ENCODE data around the gene ATP13A5. TPM values are rescaled to one million over a fixed set of nuclear protein-coding genes. Genes with fewer than 3 reads are reported as not detected.

ATP13A5 gene
- total RNA-seq, 1 donor from 2014 or later: not detected

DNA sequence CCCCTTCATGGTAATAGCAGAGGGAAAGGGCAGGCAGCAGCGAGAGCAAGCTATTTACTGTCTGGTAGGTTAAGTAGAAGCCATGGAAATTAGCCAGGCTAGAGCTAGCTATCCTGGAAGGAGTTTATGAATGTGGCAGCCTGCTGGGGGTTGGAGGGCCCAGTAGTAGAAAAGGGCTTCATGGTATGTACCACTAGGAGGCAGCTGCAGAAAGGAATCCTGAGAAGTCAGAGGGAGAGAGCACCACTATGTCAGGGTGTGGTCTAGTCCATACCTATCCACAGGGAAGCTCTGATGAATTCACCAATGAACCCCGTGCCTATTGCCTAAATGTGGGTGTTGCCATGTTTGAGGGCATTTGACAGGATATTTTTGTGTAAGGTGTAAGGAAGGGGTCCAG is 82.6 kb downstream of the ATP13A5 start:
- H3K4me3 Mint-ChIP-seq: no peak overlapping the region
- no peak for DNase-seq (ENCODE audit: low spot score)
- H3K36me3 Mint-ChIP-seq (ENCODE audit: low read depth): no peaks in the 10 kb centered on the region
- no peaks in the 10 kb centered on the region for H3K4me1 Mint-ChIP-seq (ENCODE audit: low read depth)
- H3K9me3 Mint-ChIP-seq: peaks cover 4% of the 10 kb centered on the region
- intact Hi-C loops (cut with micrococcal nuclease): no loop called here
- no peak overlapping the region for H3K27ac Mint-ChIP-seq
- H3K27me3 Mint-ChIP-seq (ENCODE audit: insufficient read depth): no peaks in the 10 kb centered on the region

DNA sequence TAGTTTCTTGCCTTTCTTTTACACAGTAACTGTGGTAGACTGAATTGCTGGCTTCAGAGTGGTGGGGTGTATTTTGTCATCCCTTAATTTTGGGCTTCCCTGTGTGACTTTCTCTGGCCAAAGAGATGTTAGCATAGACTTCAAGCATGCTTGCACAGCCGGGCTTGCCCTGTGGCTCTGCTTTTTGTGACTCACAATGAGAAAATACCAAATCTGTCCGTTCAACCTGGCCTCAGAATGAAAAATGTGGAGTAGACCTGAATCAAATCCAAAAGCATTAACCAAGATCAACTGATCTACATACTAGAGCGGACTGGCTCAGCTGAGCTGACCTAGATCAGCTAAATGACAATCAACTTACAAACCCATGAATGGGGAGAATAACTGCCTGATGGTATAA is 86.2 kb downstream of the ATP13A5 start:
- DNase-seq (ENCODE audit: low spot score): no peak
- Mint-ChIP-seq H3K36me3 (ENCODE audit: low read depth) (no peaks in the 10 kb centered on the region), H3K27me3 (ENCODE audit: insufficient read depth) (no peaks in the 10 kb centered on the region), H3K4me3 (no peak overlapping the region), H3K4me1 (ENCODE audit: low read depth) (no peaks in the 10 kb centered on the region), H3K9me3 (peaks cover 4% of the 10 kb centered on the region), H3K27ac (no peak overlapping the region)
- intact Hi-C loops (cut with micrococcal nuclease): no loop called here

DNA sequence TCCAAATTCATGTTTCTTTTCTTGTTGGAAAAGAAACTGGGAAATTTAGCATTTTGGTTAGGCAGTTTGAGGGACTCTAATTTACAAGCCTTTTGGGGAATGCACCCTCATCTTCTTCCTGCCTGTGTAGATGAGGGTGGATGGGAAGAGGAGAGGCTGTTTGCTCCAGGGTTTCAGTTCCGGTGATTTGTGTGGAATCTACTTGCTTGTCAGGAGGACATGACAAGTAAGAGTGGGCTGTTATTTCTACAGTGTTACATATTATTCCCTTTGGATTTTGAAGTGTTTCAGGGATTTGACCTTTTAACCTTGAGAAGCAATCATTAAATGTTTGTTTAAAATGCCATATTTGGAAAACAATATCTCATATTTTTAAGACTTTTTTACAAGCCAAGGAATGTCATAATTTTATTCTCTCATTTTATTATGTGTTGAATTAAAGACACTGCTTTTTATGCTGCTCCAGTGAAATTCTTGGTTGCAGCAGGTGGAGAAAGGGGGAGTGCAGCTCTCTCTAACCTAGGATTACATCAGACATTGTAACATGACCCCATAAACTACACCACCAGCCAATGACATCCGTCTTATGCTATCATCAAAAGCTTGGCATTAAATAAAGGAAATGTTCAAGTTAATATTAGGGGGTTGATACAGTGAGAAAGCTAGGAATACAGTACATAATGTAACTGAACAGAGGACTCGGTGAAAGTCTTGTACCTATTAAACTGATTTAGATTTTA is 107.3 kb downstream of the ATP13A5 start:
- no peaks in the 10 kb centered on the region for H3K27me3 Mint-ChIP-seq (ENCODE audit: insufficient read depth)
- H3K36me3 Mint-ChIP-seq (ENCODE audit: low read depth): no peaks in the 10 kb centered on the region
- no peak overlapping the region for H3K27ac Mint-ChIP-seq
- DNase-seq (ENCODE audit: low spot score): no peak
- H3K9me3 Mint-ChIP-seq: no peaks in the 10 kb centered on the region
- H3K4me1 Mint-ChIP-seq (ENCODE audit: low read depth): no peaks in the 10 kb centered on the region
- intact Hi-C loops (cut with micrococcal nuclease): no loop called here
- H3K4me3 Mint-ChIP-seq: no peak overlapping the region

DNA sequence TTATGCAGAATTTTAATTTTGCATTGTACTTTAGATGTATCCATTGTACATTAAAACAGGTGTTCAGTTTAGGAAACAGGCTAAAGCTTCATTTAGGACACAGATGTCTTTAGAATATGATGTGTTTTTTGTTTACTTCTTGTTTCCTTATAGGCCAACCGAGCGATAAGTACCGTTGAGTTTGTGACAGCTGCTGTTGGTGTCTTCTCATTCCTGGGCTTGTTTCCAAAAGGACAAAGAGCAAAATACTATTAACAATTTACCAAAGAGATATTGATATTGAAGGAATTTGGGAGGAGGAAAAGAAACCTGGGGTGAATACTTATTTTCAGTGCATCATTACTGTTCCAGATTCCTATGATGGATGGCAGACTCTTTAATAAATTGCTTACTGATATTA is 108.1 kb downstream of the ATP13A5 start:
- Mint-ChIP-seq H3K9me3 (no peaks in the 10 kb centered on the region), H3K27ac (no peak overlapping the region), H3K4me3 (no peak overlapping the region), H3K36me3 (ENCODE audit: low read depth) (no peaks in the 10 kb centered on the region), H3K27me3 (ENCODE audit: insufficient read depth) (no peaks in the 10 kb centered on the region), H3K4me1 (ENCODE audit: low read depth) (no peaks in the 10 kb centered on the region)
- intact Hi-C loops (cut with micrococcal nuclease): no loop called here
- DNase-seq (ENCODE audit: low spot score): no peak

DNA sequence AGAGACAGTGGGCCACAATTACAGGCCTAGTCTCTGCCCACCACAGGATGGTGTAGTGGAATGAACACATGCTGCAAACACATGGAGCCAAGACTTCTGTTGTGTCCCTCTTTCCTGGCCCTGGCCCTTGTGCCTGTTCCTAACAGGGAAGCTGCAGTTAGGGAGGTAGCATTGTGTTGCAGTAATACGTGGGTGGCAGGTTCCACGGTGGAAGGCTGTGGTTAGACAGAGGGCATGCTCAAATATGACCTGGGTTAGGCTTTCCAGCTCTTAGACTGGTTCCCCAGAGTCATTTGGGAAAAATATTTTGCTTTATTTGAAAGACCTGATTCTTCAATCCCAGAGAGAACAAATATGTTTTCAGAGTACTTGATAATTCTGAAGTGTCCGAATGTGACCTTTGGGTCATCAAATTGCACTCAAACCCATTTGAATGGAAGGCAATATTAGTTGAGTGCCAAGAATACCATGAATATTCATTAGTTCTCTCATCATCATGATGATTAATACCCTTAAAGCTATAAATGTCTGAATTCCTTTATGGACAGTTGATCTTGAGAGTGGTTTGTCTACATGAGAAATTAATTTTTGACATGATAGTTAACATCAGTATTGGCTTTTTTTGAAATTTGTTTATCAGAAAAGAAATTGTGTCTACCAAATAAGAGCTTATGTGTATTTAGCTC is 109.1 kb downstream of the ATP13A5 start:
- no peak for DNase-seq (ENCODE audit: low spot score)
- Mint-ChIP-seq H3K36me3 (ENCODE audit: low read depth) (no peaks in the 10 kb centered on the region), H3K27me3 (ENCODE audit: insufficient read depth) (no peaks in the 10 kb centered on the region), H3K4me3 (no peak overlapping the region), H3K4me1 (ENCODE audit: low read depth) (no peaks in the 10 kb centered on the region), H3K9me3 (no peaks in the 10 kb centered on the region), H3K27ac (no peak overlapping the region)
- intact Hi-C loops (cut with micrococcal nuclease): no loop called here

DNA sequence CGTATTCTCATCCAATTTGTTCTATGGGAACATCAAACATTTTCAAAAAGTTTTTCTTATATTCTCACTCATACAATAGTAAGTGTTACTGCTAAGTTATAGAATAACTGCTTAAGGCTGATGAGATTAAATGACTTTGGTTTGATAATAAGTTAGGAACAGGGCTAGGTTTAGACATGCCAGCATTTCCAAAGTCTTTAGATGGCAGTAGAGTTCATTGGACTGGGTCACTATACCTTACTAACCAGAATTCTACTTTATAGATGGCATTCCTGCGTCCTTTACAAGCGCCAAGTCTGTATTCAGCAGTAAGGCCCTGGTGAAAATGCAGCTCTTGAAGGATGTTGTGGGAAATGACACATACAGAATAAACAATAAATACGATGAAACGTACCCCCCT is 115.8 kb downstream of the ATP13A5 start:
- Mint-ChIP-seq H3K4me1 (ENCODE audit: low read depth) (no peaks in the 10 kb centered on the region), H3K36me3 (ENCODE audit: low read depth) (no peaks in the 10 kb centered on the region), H3K27ac (no peak overlapping the region), H3K9me3 (no peaks in the 10 kb centered on the region), H3K27me3 (ENCODE audit: insufficient read depth) (peaks cover 6% of the 10 kb centered on the region), H3K4me3 (no peak overlapping the region)
- DNase-seq (ENCODE audit: low spot score): no peak
- intact Hi-C loops (cut with micrococcal nuclease): no loop called here

DNA sequence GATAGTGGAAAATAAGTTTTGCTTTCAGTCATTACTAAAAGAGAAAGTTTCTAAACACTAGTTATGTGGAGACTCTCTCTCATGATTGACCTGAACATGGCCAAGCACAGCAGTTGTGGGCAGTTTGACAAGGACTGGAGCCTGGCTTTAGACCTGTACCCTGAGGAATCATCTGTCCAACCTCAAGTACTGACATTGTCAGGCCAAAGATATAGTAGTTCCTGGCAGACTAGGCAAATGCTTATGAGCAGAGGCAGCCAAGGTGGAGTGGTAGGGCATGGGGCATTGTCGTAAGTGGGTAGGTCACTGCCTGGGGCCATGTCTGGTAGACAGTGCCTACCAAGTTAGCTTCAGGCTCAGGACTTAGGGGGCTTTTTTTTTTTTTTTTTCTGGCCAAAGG is 116.6 kb downstream of the ATP13A5 start:
- Mint-ChIP-seq H3K36me3 (ENCODE audit: low read depth) (no peaks in the 10 kb centered on the region), H3K27me3 (ENCODE audit: insufficient read depth) (peaks cover 7% of the 10 kb centered on the region), H3K27ac (no peak overlapping the region), H3K4me3 (no peak overlapping the region), H3K4me1 (ENCODE audit: low read depth) (no peaks in the 10 kb centered on the region), H3K9me3 (no peaks in the 10 kb centered on the region)
- intact Hi-C loops (cut with micrococcal nuclease): no loop called here
- DNase-seq (ENCODE audit: low spot score): no peak

DNA sequence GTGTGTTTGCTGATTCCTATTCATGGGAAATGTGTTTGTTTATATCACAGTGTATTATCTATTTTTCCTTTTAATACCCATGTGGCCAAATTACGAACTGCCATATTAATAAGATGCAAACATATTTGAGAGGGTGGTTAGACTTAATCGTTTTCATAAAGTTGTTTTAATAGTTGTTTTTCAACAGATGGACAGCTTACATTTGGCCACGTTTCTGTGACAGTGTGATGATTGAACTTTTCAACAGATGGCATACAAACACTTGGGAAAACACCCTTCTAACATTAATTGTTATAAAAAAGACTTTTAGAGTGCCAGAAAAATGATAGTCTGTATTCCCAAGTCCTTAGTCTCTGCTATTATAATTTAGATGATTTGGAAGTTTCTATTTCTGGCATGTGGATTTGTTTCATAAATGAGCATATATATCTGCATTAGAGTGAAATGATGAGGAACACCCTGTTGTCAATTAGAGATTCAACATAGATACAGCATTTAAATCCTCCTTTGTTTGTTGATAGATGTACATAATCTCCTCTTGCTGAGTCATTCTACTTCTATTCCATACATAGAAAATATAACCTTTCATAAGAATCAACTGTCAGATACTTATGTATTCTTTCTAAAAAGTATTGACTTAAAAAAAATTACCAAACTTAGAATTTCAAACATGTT is 124.4 kb downstream of the ATP13A5 start:
- Mint-ChIP-seq H3K9me3 (peaks cover 9% of the 10 kb centered on the region), H3K4me1 (ENCODE audit: low read depth) (no peaks in the 10 kb centered on the region), H3K36me3 (ENCODE audit: low read depth) (no peaks in the 10 kb centered on the region), H3K27ac (no peak overlapping the region), H3K27me3 (ENCODE audit: insufficient read depth) (peaks cover 10% of the 10 kb centered on the region), H3K4me3 (no peak overlapping the region)
- intact Hi-C loops (cut with micrococcal nuclease): no loop called here
- no peak for DNase-seq (ENCODE audit: low spot score)

DNA sequence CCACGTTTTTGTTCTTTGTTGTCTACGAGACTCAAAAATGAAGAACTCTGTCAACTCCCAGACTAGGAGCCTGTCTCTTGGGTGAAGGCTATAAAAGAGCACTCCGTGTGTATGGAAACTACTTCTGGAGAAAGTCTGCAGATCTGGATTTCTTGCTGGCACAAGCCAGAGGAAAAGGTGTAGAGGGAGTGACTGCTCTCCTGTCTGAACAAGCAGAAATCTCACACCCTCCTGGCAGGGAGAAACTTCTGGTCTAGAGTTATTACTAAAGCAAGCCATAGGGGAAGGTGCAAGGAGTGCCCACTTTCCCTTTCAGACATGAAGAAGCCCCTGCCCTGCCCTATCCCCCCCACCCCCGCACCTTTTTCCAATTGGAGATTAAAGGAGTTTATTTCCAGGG is 128.1 kb downstream of the ATP13A5 start:
- no peaks in the 10 kb centered on the region for H3K36me3 Mint-ChIP-seq (ENCODE audit: low read depth)
- H3K4me1 Mint-ChIP-seq (ENCODE audit: low read depth): no peaks in the 10 kb centered on the region
- no peak for DNase-seq (ENCODE audit: low spot score)
- H3K27me3 Mint-ChIP-seq (ENCODE audit: insufficient read depth): peaks cover under 1% of the 10 kb centered on the region
- intact Hi-C loops (cut with micrococcal nuclease): no loop called here
- H3K27ac Mint-ChIP-seq: no peak overlapping the region
- H3K4me3 Mint-ChIP-seq: no peak overlapping the region
- peaks cover 23% of the 10 kb centered on the region for H3K9me3 Mint-ChIP-seq

DNA sequence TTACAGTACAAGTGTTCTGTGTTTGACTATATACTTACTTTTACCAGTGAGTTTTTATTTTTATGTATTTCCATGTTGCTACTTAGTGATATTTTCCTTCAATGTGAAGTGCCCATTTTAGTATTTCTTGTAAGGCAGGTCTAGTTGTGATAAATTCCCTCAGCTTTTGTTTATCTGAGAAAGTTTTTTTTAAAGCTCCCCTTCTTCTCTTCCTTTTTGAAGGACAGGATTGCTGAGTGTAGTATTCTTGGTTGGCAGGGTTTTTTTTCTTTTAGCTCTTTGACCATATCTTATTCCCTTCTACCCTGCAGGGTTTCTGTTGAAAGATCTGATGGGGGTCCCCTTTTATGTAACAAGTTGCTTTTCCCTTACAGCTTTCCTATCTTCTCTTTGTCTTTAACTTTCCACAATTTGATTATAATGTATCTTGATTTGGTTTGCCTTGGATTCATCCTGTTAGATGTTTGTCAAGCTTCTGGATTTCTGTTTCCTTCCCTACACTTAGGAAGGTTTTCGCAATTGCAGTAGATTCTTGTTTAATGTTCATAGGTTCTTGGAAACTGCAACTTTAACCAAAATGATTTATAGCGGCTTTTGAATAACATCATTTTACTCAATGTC is 129.6 kb downstream of the ATP13A5 start:
- Mint-ChIP-seq H3K27ac (no peak overlapping the region), H3K36me3 (ENCODE audit: low read depth) (no peaks in the 10 kb centered on the region), H3K27me3 (ENCODE audit: insufficient read depth) (peaks cover 2% of the 10 kb centered on the region), H3K9me3 (peaks cover 23% of the 10 kb centered on the region), H3K4me1 (ENCODE audit: low read depth) (no peaks in the 10 kb centered on the region), H3K4me3 (no peak overlapping the region)
- intact Hi-C loops (cut with micrococcal nuclease): no loop called here
- DNase-seq (ENCODE audit: low spot score): no peak

DNA sequence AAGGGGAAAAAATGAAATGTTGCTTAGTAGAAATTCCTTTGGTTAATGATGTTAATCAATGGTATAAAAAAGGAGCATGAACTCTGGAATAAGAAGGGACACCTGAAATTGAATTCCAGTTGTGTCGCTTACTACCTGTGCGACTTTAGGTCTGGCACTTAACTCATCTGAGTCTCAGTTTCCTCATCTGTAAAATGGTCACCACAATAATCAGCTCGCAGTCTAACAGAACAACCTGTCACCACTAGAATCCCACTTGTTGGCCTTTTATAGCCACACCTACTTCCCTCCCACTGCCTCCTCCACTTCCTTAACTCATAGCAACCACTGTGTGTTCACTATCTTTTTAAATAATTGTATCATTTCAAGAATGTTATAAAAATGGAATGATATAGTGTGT is 135.0 kb downstream of the ATP13A5 start:
- Mint-ChIP-seq H3K36me3 (ENCODE audit: low read depth) (no peaks in the 10 kb centered on the region), H3K4me3 (no peak overlapping the region), H3K27ac (no peak overlapping the region), H3K4me1 (ENCODE audit: low read depth) (no peaks in the 10 kb centered on the region), H3K27me3 (ENCODE audit: insufficient read depth) (peaks cover 41% of the 10 kb centered on the region), H3K9me3 (peaks cover 9% of the 10 kb centered on the region)
- intact Hi-C loops (cut with micrococcal nuclease): no loop called here
- no peak for DNase-seq (ENCODE audit: low spot score)

DNA sequence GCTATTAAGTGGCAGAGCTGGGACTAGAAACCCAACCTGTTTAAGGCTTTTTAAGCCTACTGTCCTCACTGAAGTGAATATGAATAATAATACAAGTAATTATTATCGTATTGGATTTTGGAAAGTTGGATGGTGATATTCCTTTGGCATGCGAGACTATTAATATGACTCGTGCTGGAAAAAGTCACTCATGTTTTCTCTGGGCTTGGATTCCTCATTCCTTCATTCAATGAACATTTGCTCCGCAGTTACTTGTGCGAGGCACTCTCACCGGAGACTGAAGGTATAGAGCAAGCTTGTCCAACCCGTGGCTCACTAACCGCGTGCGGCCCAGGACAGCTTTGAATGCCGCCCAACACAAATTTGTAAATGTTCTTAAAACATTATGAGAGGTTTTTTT is 136.8 kb downstream of the ATP13A5 start:
- Mint-ChIP-seq H3K27ac (no peak overlapping the region), H3K9me3 (no peaks in the 10 kb centered on the region), H3K4me3 (no peak overlapping the region), H3K27me3 (ENCODE audit: insufficient read depth) (peaks cover 42% of the 10 kb centered on the region), H3K4me1 (ENCODE audit: low read depth) (no peaks in the 10 kb centered on the region), H3K36me3 (ENCODE audit: low read depth) (no peaks in the 10 kb centered on the region)
- intact Hi-C loops (cut with micrococcal nuclease): no loop called here
- no peak for DNase-seq (ENCODE audit: low spot score)

Data from activated T-helper 1 cell treated with anti-CD3 and anti-CD28 coated beads, Interleukin-12 subunit alpha, Interleukin-12 subunit beta, Interleukin-2, Interleukin-4 antibody, amounts not matched to agents 30 ng/mL and 10 ng/mL and 1 ng/mL, durations not matched to agents 14 hours and 24 hours and 36 hours (primary cell).